Measurements from ENCODE around the gene CPED1. TPM values are rescaled to one million over a fixed set of nuclear protein-coding genes. Genes with fewer than 3 reads are reported as not detected.

Gene CPED1
- total RNA-seq, 4 donors from 2014 or later, result 15.0 to 32.1 (median 21.8) TPM

- H3K36me3 ChIP-seq, result no peaks in the 10 kb centered on the region
- no peak overlapping the region for H3K4me3 ChIP-seq
- H3K27ac ChIP-seq, result no peak overlapping the region
- WGBS, 2 donors, result 91 to 92% methylated on average over 3 of the region's 3 CpGs
- H3K4me1 ChIP-seq, result peaks cover 0 to 6% (median 0%) of the 10 kb centered on the region in 4 donors
- DNase-seq (ENCODE audit: low spot score in 2 of 2), result no peak
- TF ChIP-seq POLR2A (IDR thresholded peaks at IDR 0.05) (no peak), CTCF (IDR thresholded peaks at IDR 0.05) (no peak), EP300 (IDR thresholded peaks at IDR 0.05) (no peak)
- no peaks in the 10 kb centered on the region for H3K9me3 ChIP-seq
- no peaks in the 10 kb centered on the region for H3K27me3 ChIP-seq
Measured at GRCh38 chr7:121075952-121076349, 87.4 kb downstream of the CPED1 start.

GRCh38 chr7:121076350-121077164, 88.0 kb downstream of the CPED1 start:
- 73 to 80% methylated on average over 3 of the region's 3 CpGs for WGBS, 2 donors
- TF ChIP-seq POLR2A (IDR thresholded peaks at IDR 0.05) (no peak), EP300 (IDR thresholded peaks at IDR 0.05) (no peak), CTCF (IDR thresholded peaks at IDR 0.05) (no peak)
- H3K4me3 ChIP-seq, result no peak overlapping the region
- H3K36me3 ChIP-seq, result no peaks in the 10 kb centered on the region
- no peak for DNase-seq (ENCODE audit: low spot score in 2 of 2)
- no peak overlapping the region for H3K27ac ChIP-seq
- peaks cover 0 to 12% (median 0%) of the 10 kb centered on the region in 4 donors for H3K4me1 ChIP-seq
- H3K9me3 ChIP-seq, result no peaks in the 10 kb centered on the region
- no peaks in the 10 kb centered on the region for H3K27me3 ChIP-seq

- no peak for DNase-seq (ENCODE audit: low spot score in 2 of 2)
- Histone ChIP-seq H3K4me3 (no peak overlapping the region), H3K36me3 (no peaks in the 10 kb centered on the region), H3K9me3 (no peaks in the 10 kb centered on the region), H3K27me3 (no peaks in the 10 kb centered on the region), H3K4me1 (peaks cover 0 to 14% (median 0%) of the 10 kb centered on the region in 4 donors), H3K27ac (no peak overlapping the region)
- no peak for TF ChIP-seq POLR2A (IDR thresholded peaks at IDR 0.05)
Measured at GRCh38 chr7:121077165-121077630, 88.7 kb downstream of the CPED1 start.

GRCh38 chr7:121078701-121079227, 90.3 kb downstream of the CPED1 start:
- Histone ChIP-seq H3K9me3 (no peaks in the 10 kb centered on the region), H3K4me1 (peaks cover 0 to 14% (median 0%) of the 10 kb centered on the region in 4 donors), H3K27ac (no peak overlapping the region), H3K36me3 (no peaks in the 10 kb centered on the region), H3K4me3 (no peak overlapping the region), H3K27me3 (no peaks in the 10 kb centered on the region)
- 94 to 100% methylated on average over 2 of the region's 2 CpGs for WGBS, 2 donors
- DNase-seq (ENCODE audit: low spot score in 2 of 2), result no peak
- TF ChIP-seq EP300 (IDR thresholded peaks at IDR 0.05) (no peak), POLR2A (IDR thresholded peaks at IDR 0.05) (no peak), CTCF (IDR thresholded peaks at IDR 0.05) (no peak)

- H3K27ac ChIP-seq, result no peak overlapping the region
- WGBS, 2 donors, result 85 to 90% methylated on average over 5 of the region's 5 CpGs
- no peaks in the 10 kb centered on the region for H3K27me3 ChIP-seq
- peaks cover 0 to 15% (median 0%) of the 10 kb centered on the region in 4 donors for H3K4me1 ChIP-seq
- H3K36me3 ChIP-seq, result no peaks in the 10 kb centered on the region
- TF ChIP-seq POLR2A (IDR thresholded peaks at IDR 0.05), result no peak
- TF ChIP-seq CTCF (IDR thresholded peaks at IDR 0.05), result no peak
- no peak for TF ChIP-seq EP300 (IDR thresholded peaks at IDR 0.05)
- no peak overlapping the region for H3K4me3 ChIP-seq
- H3K9me3 ChIP-seq, result no peaks in the 10 kb centered on the region
- DNase-seq (ENCODE audit: low spot score in 2 of 2), result no peak
Measured at GRCh38 chr7:121079425-121080169, 91.1 kb downstream of the CPED1 start.

All from tibial nerve (tissue), 4 donors.